Mucosa of rectum (tissue), 2 donors: ENCODE data around the gene ZCCHC12.

Source experiments
- H3K27ac ChIP-seq, 2 donors: one replicate each; pipeline ENCODE4 v1.7.0; 2013; ENCODE audit warnings: inconsistent platforms in 2 of 2, low read depth in 2 of 2, low read length in 2 of 2
- H3K27me3 ChIP-seq, 2 donors: one replicate each; pipeline ENCODE4 v1.7.0; 2013; ENCODE audit warnings: low read length in 2 of 2; ENCODE audit not compliant: control insufficient read depth in 2 of 2, insufficient read depth in 2 of 2
- H3K36me3 ChIP-seq, 2 donors: one replicate each; pipeline ENCODE4 v1.7.0; 2013; ENCODE audit warnings: low read length in 2 of 2; ENCODE audit not compliant: control insufficient read depth in 2 of 2, insufficient read depth in 2 of 2
- H3K4me1 ChIP-seq, 2 donors: one replicate each; pipeline ENCODE4 v1.7.0; 2013; ENCODE audit warnings: low read length in 2 of 2, mild to moderate bottlenecking in 1 of 2; ENCODE audit not compliant: control insufficient read depth in 2 of 2, insufficient read depth in 2 of 2
- H3K4me3 ChIP-seq, 2 donors: one replicate each; pipeline ENCODE4 v1.7.0; 2013; ENCODE audit warnings: low read length in 2 of 2
- H3K9ac ChIP-seq, 2 donors: one replicate each; pipeline ENCODE4 v1.7.0; 2013; ENCODE audit warnings: low read length in 2 of 2, low read depth in 1 of 2, mild to moderate bottlenecking in 1 of 2
- H3K9me3 ChIP-seq, 2 donors: one replicate each; pipeline ENCODE4 v1.7.0; 2013; ENCODE audit warnings: low read length in 2 of 2; ENCODE audit not compliant: control insufficient read depth in 2 of 2
- donor health status: healthy.
- donor health status: Normal muscosa, but diverticular disease.

Gene ZCCHC12

GRCh38 chrX:118825227-118825626 is 1.6 kb downstream of the ZCCHC12 start:
- H3K4me1 ChIP-seq: no peaks in the 10 kb centered on the region
- no peak overlapping the region for H3K9ac ChIP-seq
- no peaks in the 10 kb centered on the region for H3K36me3 ChIP-seq
- no peak overlapping the region for H3K4me3 ChIP-seq
- peaks cover 13 to 20% of the 10 kb centered on the region in 2 donors for H3K27me3 ChIP-seq
- H3K27ac ChIP-seq: no peak overlapping the region
- no peaks in the 10 kb centered on the region for H3K9me3 ChIP-seq

- Histone ChIP-seq H3K9me3 (no peaks in the 10 kb centered on the region), H3K36me3 (no peaks in the 10 kb centered on the region), H3K4me3 (peak overlapping the region; percentile 38 to 62), H3K4me1 (peaks cover 0 to 3% of the 10 kb centered on the region in 2 donors), H3K9ac (peak overlapping the region in 1 of 2 donors; percentile 30), H3K27me3 (no peaks in the 10 kb centered on the region), H3K27ac (no peak overlapping the region)
Measured at GRCh38 chrX:118839334-118839958, 15.8 kb downstream of the ZCCHC12 start.

GRCh38 chrX:118847676-118848075 is 24.1 kb downstream of the ZCCHC12 start:
- no peak overlapping the region for H3K27ac ChIP-seq
- no peaks in the 10 kb centered on the region for H3K9me3 ChIP-seq
- H3K4me3 ChIP-seq: no peak overlapping the region
- peaks cover 0 to 3% of the 10 kb centered on the region in 2 donors for H3K27me3 ChIP-seq
- H3K4me1 ChIP-seq: no peaks in the 10 kb centered on the region
- no peaks in the 10 kb centered on the region for H3K36me3 ChIP-seq
- H3K9ac ChIP-seq: no peak overlapping the region

- H3K9me3 ChIP-seq: no peaks in the 10 kb centered on the region
- no peaks in the 10 kb centered on the region for H3K4me1 ChIP-seq
- H3K27ac ChIP-seq: no peak overlapping the region
- peaks cover 0 to 10% of the 10 kb centered on the region in 2 donors for H3K27me3 ChIP-seq
- H3K4me3 ChIP-seq: no peak overlapping the region
- H3K36me3 ChIP-seq: no peaks in the 10 kb centered on the region
- no peak overlapping the region for H3K9ac ChIP-seq
Measured at GRCh38 chrX:118853596-118853995, 30.0 kb downstream of the ZCCHC12 start.

- Histone ChIP-seq H3K4me1 (no peaks in the 10 kb centered on the region), H3K27ac (no peak overlapping the region), H3K9me3 (no peaks in the 10 kb centered on the region), H3K9ac (no peak overlapping the region), H3K27me3 (peaks cover 0 to 7% of the 10 kb centered on the region in 2 donors), H3K4me3 (no peak overlapping the region), H3K36me3 (no peaks in the 10 kb centered on the region)
Measured at GRCh38 chrX:118855681-118856310, 32.2 kb downstream of the ZCCHC12 start.

GRCh38 chrX:118857006-118857405 is 33.4 kb downstream of the ZCCHC12 start:
- Histone ChIP-seq H3K36me3 (no peaks in the 10 kb centered on the region), H3K27me3 (peaks cover 0 to 7% of the 10 kb centered on the region in 2 donors), H3K9me3 (no peaks in the 10 kb centered on the region), H3K4me3 (no peak overlapping the region), H3K9ac (no peak overlapping the region), H3K4me1 (no peaks in the 10 kb centered on the region), H3K27ac (no peak overlapping the region)

GRCh38 chrX:118861338-118861737 is 37.7 kb downstream of the ZCCHC12 start:
- H3K9ac ChIP-seq: no peak overlapping the region
- H3K36me3 ChIP-seq: no peaks in the 10 kb centered on the region
- no peaks in the 10 kb centered on the region for H3K4me1 ChIP-seq
- no peaks in the 10 kb centered on the region for H3K9me3 ChIP-seq
- no peak overlapping the region for H3K4me3 ChIP-seq
- H3K27me3 ChIP-seq: no peaks in the 10 kb centered on the region
- H3K27ac ChIP-seq: no peak overlapping the region

GRCh38 chrX:118862091-118862490 is 38.5 kb downstream of the ZCCHC12 start:
- Histone ChIP-seq H3K4me3 (no peak overlapping the region), H3K9ac (no peak overlapping the region), H3K9me3 (no peaks in the 10 kb centered on the region), H3K27ac (no peak overlapping the region), H3K36me3 (no peaks in the 10 kb centered on the region), H3K4me1 (no peaks in the 10 kb centered on the region), H3K27me3 (no peaks in the 10 kb centered on the region)

- Histone ChIP-seq H3K27me3 (no peaks in the 10 kb centered on the region), H3K27ac (no peak overlapping the region), H3K4me1 (no peaks in the 10 kb centered on the region), H3K36me3 (no peaks in the 10 kb centered on the region), H3K9me3 (no peaks in the 10 kb centered on the region), H3K9ac (no peak overlapping the region), H3K4me3 (no peak overlapping the region)
Measured at GRCh38 chrX:118862979-118863378, 39.4 kb downstream of the ZCCHC12 start.

- Histone ChIP-seq H3K36me3 (no peaks in the 10 kb centered on the region), H3K9ac (no peak overlapping the region), H3K27me3 (no peaks in the 10 kb centered on the region), H3K9me3 (no peaks in the 10 kb centered on the region), H3K4me3 (no peak overlapping the region), H3K27ac (no peak overlapping the region), H3K4me1 (no peaks in the 10 kb centered on the region)
Measured at GRCh38 chrX:118864063-118864635, 40.5 kb downstream of the ZCCHC12 start.
